ENCODE measurements around the gene AGA.

Gene AGA

GRCh38 chr4:177453116-177453515 lies 10.9 kb upstream of the AGA start:
- H3K4me3 ChIP-seq (IDR thresholded peaks at IDR 0.05; ENCODE audit: insufficient read depth, low read depth, low read length): no peak overlapping the region
- TF ChIP-seq CTCF (conservative IDR thresholded peaks at IDR 0.05; ENCODE audit: low read depth, low read length): no peak
- no peaks in the 10 kb centered on the region for H3K4me1 ChIP-seq (ENCODE audit: low read depth, poor library complexity, severe bottlenecking)
- H3K4me2 ChIP-seq: no peak overlapping the region
- H3K9ac ChIP-seq: no peak overlapping the region
- no peaks in the 10 kb centered on the region for H3K79me2 ChIP-seq (ENCODE audit: insufficient read depth, low read depth)
- no peak overlapping the region for H2AFZ ChIP-seq (ENCODE audit: low read depth)
- no peaks in the 10 kb centered on the region for H3K27me3 ChIP-seq (ENCODE audit: insufficient read depth, low read depth)
- H4K20me1 ChIP-seq (ENCODE audit: insufficient read depth): no peaks in the 10 kb centered on the region
- H3K36me3 ChIP-seq (ENCODE audit: insufficient read depth): no peaks in the 10 kb centered on the region
- no peak overlapping the region for H3K27ac ChIP-seq

- Histone ChIP-seq H3K27ac (no peak overlapping the region), H2AFZ (ENCODE audit: low read depth) (no peak overlapping the region), H3K4me2 (no peak overlapping the region), H4K20me1 (ENCODE audit: insufficient read depth) (no peaks in the 10 kb centered on the region), H3K4me1 (ENCODE audit: low read depth, poor library complexity, severe bottlenecking) (no peaks in the 10 kb centered on the region), H3K9ac (no peak overlapping the region), H3K27me3 (ENCODE audit: insufficient read depth, low read depth) (no peaks in the 10 kb centered on the region), H3K79me2 (ENCODE audit: insufficient read depth, low read depth) (no peaks in the 10 kb centered on the region), H3K4me3 (IDR thresholded peaks at IDR 0.05; ENCODE audit: insufficient read depth, low read depth, low read length) (no peak overlapping the region), H3K36me3 (ENCODE audit: insufficient read depth) (no peaks in the 10 kb centered on the region)
- TF ChIP-seq CTCF (conservative IDR thresholded peaks at IDR 0.05; ENCODE audit: low read depth, low read length): no peak
Measured at GRCh38 chr4:177451108-177451500, 8.9 kb upstream of the AGA start.

- H3K36me3 ChIP-seq (ENCODE audit: insufficient read depth): no peaks in the 10 kb centered on the region
- H3K4me2 ChIP-seq: no peak overlapping the region
- H2AFZ ChIP-seq (ENCODE audit: low read depth): no peak overlapping the region
- TF ChIP-seq CTCF (conservative IDR thresholded peaks at IDR 0.05; ENCODE audit: low read depth, low read length): no peak
- H4K20me1 ChIP-seq (ENCODE audit: insufficient read depth): no peaks in the 10 kb centered on the region
- no peaks in the 10 kb centered on the region for H3K27me3 ChIP-seq (ENCODE audit: insufficient read depth, low read depth)
- H3K4me3 ChIP-seq (IDR thresholded peaks at IDR 0.05; ENCODE audit: insufficient read depth, low read depth, low read length): no peak overlapping the region
- no peaks in the 10 kb centered on the region for H3K4me1 ChIP-seq (ENCODE audit: low read depth, poor library complexity, severe bottlenecking)
- H3K27ac ChIP-seq: no peak overlapping the region
- no peak overlapping the region for H3K9ac ChIP-seq
- H3K79me2 ChIP-seq (ENCODE audit: insufficient read depth, low read depth): no peaks in the 10 kb centered on the region
Measured at GRCh38 chr4:177450426-177451107, 8.3 kb upstream of the AGA start.

- Histone ChIP-seq H3K4me1 (ENCODE audit: low read depth, poor library complexity, severe bottlenecking) (no peaks in the 10 kb centered on the region), H3K36me3 (ENCODE audit: insufficient read depth) (no peaks in the 10 kb centered on the region), H3K4me3 (IDR thresholded peaks at IDR 0.05; ENCODE audit: insufficient read depth, low read depth, low read length) (no peak overlapping the region), H3K4me2 (no peak overlapping the region), H3K27me3 (ENCODE audit: insufficient read depth, low read depth) (no peaks in the 10 kb centered on the region), H2AFZ (ENCODE audit: low read depth) (no peak overlapping the region), H4K20me1 (ENCODE audit: insufficient read depth) (no peaks in the 10 kb centered on the region), H3K9ac (no peak overlapping the region), H3K27ac (no peak overlapping the region), H3K79me2 (ENCODE audit: insufficient read depth, low read depth) (no peaks in the 10 kb centered on the region)
- TF ChIP-seq CTCF (conservative IDR thresholded peaks at IDR 0.05; ENCODE audit: low read depth, low read length): no peak
Measured at GRCh38 chr4:177448850-177449249, 6.6 kb upstream of the AGA start.

Measured in KMS-11 (cell line).